GM12878 (cell line): Measurements from ENCODE around the gene IFNA14. TPM values are rescaled to one million over a fixed set of nuclear protein-coding genes. Genes with fewer than 3 reads are reported as not detected.

Source experiments
- ATAC-seq: fragments of 200-7000 bp; cut with Tn5 transposase; 3 replicates; pipeline ENCODE4 v1.9.1; 2020; ENCODE audit warnings: mild to moderate bottlenecking, moderate library complexity
- BruUV-seq: library from RNA; stranded (reverse); fragments of 400-500 nt; replicated peaks from 2 replicates; lab custom pipeline; 2021; lab: Mats Ljungman, UMichigan
- CTCF ChIA-PET: fragments of 300-600 bp; sonication (Branson Sonifier 250); formaldehyde crosslinking; extraction: SDS; loops from one replicate; lab custom pipeline; 2021; ENCODE audit warnings: inconsistent platforms; lab: Yijun Ruan, JAX
- POLR2A ChIA-PET: fragments of 350-600 bp; formaldehyde crosslinking; extraction: SDS; loops from one replicate; lab custom pipeline; 2021; ENCODE audit warnings: inconsistent platforms; lab: Charles Lee
- RAD21 ChIA-PET: fragments of 300-600 bp; sonication (Branson Sonifier 250); formaldehyde crosslinking; loops from one replicate; lab custom pipeline; 2023; ENCODE audit warnings: antibody characterized with exemption; ENCODE audit not compliant: unreplicated experiment; lab: Charles Lee
- SMC1A ChIA-PET: fragments of 300-600 bp; sonication (Branson Sonifier 250); formaldehyde crosslinking; loops from one replicate; lab custom pipeline; 2023; ENCODE audit not compliant: unreplicated experiment, uncharacterized antibody; lab: Charles Lee
- DNase-seq: peaks from one replicate; pipeline ENCODE4 v3.0.0-alpha.2; 2011; ENCODE audit warnings: low read depth, low spot score
- FAIRE-seq: peaks from 3 replicates; lab custom pipeline; 2011; peaks lifted over from hg19 to GRCh38; lab: Jason Lieb, UNC
- H2AFZ ChIP-seq: 2 replicates; pipeline ENCODE4 v1.6.0; 2011; ENCODE audit warnings: low read depth, low read length, control low read depth; ENCODE audit not compliant: control insufficient read depth
- H3K27ac ChIP-seq: 2 replicates; pipeline ENCODE4 v1.5.1; 2011; ENCODE audit warnings: control low read depth; ENCODE audit not compliant: control insufficient read depth, insufficient read depth
- H3K27me3 ChIP-seq, 2 experiments: replicated peaks in 1 of 2; 2 replicates each; pipeline versions ENCODE4 v1.6.0 to v1.6.1; 2011; ENCODE audit warnings: low read length in 1 of 2; ENCODE audit not compliant: control insufficient read depth in 2 of 2, insufficient read depth in 2 of 2
- H3K36me3 ChIP-seq, 2 experiments: 2 replicates each; pipeline ENCODE4 v1.5.1; 2011; ENCODE audit warnings: low read length in 1 of 2; ENCODE audit not compliant: control insufficient read depth in 2 of 2, insufficient read depth in 2 of 2
- H3K4me1 ChIP-seq: 2 replicates; pipeline ENCODE4 v1.6.1; 2011; ENCODE audit warnings: mild to moderate bottlenecking, low read length, moderate library complexity, mixed read lengths; ENCODE audit not compliant: control insufficient read depth, insufficient read depth
- H3K4me2 ChIP-seq: 2 replicates; pipeline ENCODE4 v1.6.0; 2011; ENCODE audit warnings: control low read depth; ENCODE audit not compliant: control insufficient read depth, insufficient read depth
- H3K4me3 ChIP-seq: fragments of 200-600 bp; sonication (generic); 2 replicates; pipeline ENCODE4 v1.5.1; 2016
- H3K79me2 ChIP-seq: 2 replicates; pipeline ENCODE4 v1.6.0; 2011; ENCODE audit warnings: low read length; ENCODE audit not compliant: control insufficient read depth, insufficient read depth
- H3K9ac ChIP-seq: 2 replicates; pipeline ENCODE4 v1.8.0; 2011; ENCODE audit warnings: low read length, control low read depth, mixed read lengths; ENCODE audit not compliant: control insufficient read depth, insufficient read depth
- H3K9me3 ChIP-seq: replicated peaks from 3 replicates; pipeline ENCODE4 v1.5.1; 2011; ENCODE audit warnings: mild to moderate bottlenecking, low read length; ENCODE audit not compliant: control insufficient read depth, insufficient read depth
- H4K20me1 ChIP-seq: 2 replicates; pipeline ENCODE4 v1.6.0; 2011; ENCODE audit not compliant: control insufficient read depth, insufficient read depth
- ESRRA ChIP-seq: IDR thresholded peaks from 2 replicates; pipeline ENCODE4 v1.6.1; 2012; ENCODE audit warnings: mild to moderate bottlenecking, low read length, improper control_type of control experiment
- IKZF1 ChIP-seq: fragments of 450-650 bp; conservative IDR thresholded peaks from 2 replicates; pipeline ENCODE4 v1.6.1; 2017; ENCODE audit warnings: antibody characterized with exemption, mild to moderate bottlenecking
- IKZF2 ChIP-seq, 2 experiments: fragments of 450-650 bp; IDR thresholded peaks; 2 replicates each; pipeline ENCODE4 v1.6.1; 2017; ENCODE audit warnings: mild to moderate bottlenecking in 2 of 2, moderate library complexity in 2 of 2
- KDM1A ChIP-seq: fragments of 200-600 bp; sonication (generic); IDR thresholded peaks from 2 replicates; pipeline ENCODE4 v1.6.1; 2016; ENCODE audit warnings: borderline replicate concordance
- MEF2B ChIP-seq: fragments of 450-650 bp; IDR thresholded peaks from 2 replicates; pipeline ENCODE4 v1.6.1; 2018; ENCODE audit warnings: mild to moderate bottlenecking, moderate library complexity; ENCODE audit not compliant: partially characterized antibody, poor library complexity, severe bottlenecking
- SPI1 ChIP-seq: IDR thresholded peaks from 2 replicates; pipeline ENCODE4 v1.6.1; 2011; ENCODE audit warnings: low read depth, mild to moderate bottlenecking, low read length, moderate library complexity, borderline replicate concordance; ENCODE audit not compliant: insufficient read depth
- STAT3 ChIP-seq: IDR thresholded peaks from 2 replicates; pipeline ENCODE4 v1.6.1; 2011; ENCODE audit warnings: low read depth, low read length, improper control_type of control experiment
- ZBTB33 ChIP-seq: fragments of 450-650 bp; IDR thresholded peaks from 2 replicates; pipeline ENCODE4 v1.6.1; 2017; ENCODE audit warnings: mild to moderate bottlenecking
- WGBS: methylation state at CpG from one replicate; pipeline ENCODE4 v1.1.6; 2016; ENCODE audit warnings: low lambda C conversion rate; ENCODE audit not compliant: insufficient replicate concordance, insufficient coverage; ENCODE audit errors: missing lambda C conversion rate; 5-methylcytosine and 5-hydroxymethylcytosine counted together
- in situ Hi-C: fragments of 300-500 bp; cut with MboI; formaldehyde crosslinking; loops from 9 replicates; pipeline ENCODE4 v1.14.3; 2018; ENCODE audit warnings: mixed read lengths
- intact Hi-C: fragments of 100-400 bp; cut with micrococcal nuclease; formaldehyde crosslinking; loops from one replicate; pipeline ENCODE4 v1.14.2; 2022; ENCODE audit not compliant: unreplicated experiment
- polyA plus RNA-seq, 11 experiments: library from polyadenylated mRNA; depleted of rRNA in 4 of 11; unstranded in 6 of 11; stranded (reverse) in 5 of 11; fragments of >200 nt; fragmentation: Nextera tagmentation in 4 of 11; fragmentation: Illumina TruSeq in 1 of 11; extraction: Ambion mirVana in 4 of 11; extraction: Trizol in 1 of 11; gene quantifications; 1 replicate in 1 of 11; 2 replicates in 10 of 11; pipeline versions ENCODE4 v1.2.1 to v1.2.3, GENCODE V29; 2011 to 2016; ENCODE audit warnings: inconsistent platforms in 2 of 11, missing spikeins in 2 of 11, low read depth in 1 of 11
- total RNA-seq, 4 experiments: library from RNA; depleted of rRNA in 3 of 4; stranded (reverse); fragments of >200 nt in 3 of 4; fragmentation: Illumina TruSeq in 1 of 4; extraction: Trizol in 1 of 4; gene quantifications; 2 replicates each; pipeline versions ENCODE4 v1.2.1 to v1.2.3, GENCODE V29; 2013 to 2021
- TF ChIP-seq, protein P1 (sequence below): fragments of 450-650 bp; IDR thresholded peaks from 2 replicates; pipeline ENCODE4 v1.6.1; 2016; ENCODE audit warnings: mild to moderate bottlenecking, moderate library complexity, borderline replicate concordance
- TF ChIP-seq, protein P2 (sequence below): fragments of 450-650 bp; IDR thresholded peaks from 2 replicates; pipeline ENCODE4 v1.6.1; 2018; ENCODE audit warnings: borderline replicate concordance, mild to moderate bottlenecking; ENCODE audit not compliant: partially characterized antibody

IFNA14 gene
- total and polyA plus RNA-seq, 10 of the 15 experiments (the other 5 are each of a cell fraction or from before 2014, with no cell fraction given) = not detected

DNA sequence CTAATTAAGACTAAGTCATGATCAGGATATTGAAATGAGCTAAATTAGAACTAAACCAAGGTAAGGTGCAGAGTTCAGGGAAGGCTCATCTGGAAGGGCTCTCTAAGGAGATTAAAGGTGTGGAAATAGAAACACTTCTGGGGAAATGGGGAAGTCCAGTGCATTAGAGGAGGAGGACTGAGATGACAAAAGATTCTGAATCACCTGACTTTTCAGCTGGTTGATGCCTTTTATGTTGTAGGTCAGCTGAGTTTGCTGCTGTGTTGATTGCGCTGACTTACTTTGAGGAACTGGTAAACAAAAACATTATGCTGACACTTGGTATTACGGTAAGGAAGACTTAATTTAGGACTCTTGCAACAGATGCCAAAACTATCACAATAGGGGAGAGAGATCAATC, 41.5 kb upstream of the IFNA14 start (continued):
- TF ChIP-seq, protein P1, sequence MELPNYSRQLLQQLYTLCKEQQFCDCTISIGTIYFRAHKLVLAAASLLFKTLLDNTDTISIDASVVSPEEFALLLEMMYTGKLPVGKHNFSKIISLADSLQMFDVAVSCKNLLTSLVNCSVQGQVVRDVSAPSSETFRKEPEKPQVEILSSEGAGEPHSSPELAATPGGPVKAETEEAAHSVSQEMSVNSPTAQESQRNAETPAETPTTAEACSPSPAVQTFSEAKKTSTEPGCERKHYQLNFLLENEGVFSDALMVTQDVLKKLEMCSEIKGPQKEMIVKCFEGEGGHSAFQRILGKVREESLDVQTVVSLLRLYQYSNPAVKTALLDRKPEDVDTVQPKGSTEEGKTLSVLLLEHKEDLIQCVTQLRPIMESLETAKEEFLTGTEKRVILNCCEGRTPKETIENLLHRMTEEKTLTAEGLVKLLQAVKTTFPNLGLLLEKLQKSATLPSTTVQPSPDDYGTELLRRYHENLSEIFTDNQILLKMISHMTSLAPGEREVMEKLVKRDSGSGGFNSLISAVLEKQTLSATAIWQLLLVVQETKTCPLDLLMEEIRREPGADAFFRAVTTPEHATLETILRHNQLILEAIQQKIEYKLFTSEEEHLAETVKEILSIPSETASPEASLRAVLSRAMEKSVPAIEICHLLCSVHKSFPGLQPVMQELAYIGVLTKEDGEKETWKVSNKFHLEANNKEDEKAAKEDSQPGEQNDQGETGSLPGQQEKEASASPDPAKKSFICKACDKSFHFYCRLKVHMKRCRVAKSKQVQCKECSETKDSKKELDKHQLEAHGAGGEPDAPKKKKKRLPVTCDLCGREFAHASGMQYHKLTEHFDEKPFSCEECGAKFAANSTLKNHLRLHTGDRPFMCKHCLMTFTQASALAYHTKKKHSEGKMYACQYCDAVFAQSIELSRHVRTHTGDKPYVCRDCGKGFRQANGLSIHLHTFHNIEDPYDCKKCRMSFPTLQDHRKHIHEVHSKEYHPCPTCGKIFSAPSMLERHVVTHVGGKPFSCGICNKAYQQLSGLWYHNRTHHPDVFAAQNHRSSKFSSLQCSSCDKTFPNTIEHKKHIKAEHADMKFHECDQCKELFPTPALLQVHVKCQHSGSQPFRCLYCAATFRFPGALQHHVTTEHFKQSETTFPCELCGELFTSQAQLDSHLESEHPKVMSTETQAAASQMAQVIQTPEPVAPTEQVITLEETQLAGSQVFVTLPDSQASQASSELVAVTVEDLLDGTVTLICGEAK = no peak
- TF ChIP-seq ESRRA (no peak), KDM1A (no peak)

DNA sequence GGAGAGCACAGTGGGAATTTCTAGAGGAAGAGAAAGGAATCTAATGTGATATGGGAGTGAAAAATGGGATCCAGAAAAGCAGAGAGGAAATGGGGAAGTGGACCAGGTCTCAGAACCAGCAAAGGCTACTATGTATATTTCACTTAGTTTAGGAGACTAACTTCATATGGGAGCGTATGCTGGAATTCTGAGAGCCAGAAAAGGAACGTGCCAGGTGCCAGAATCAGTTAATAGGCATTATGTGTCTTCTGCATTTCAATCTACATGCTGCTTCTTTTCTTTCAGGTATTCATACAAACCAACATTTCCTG, 28.5 kb upstream of the IFNA14 start:
- ChIA-PET SMC1A (interaction anchor here (1.3 to 5.3 kb wide), 4 partner anchors 14 to 61 kb away, joined by 4 to 30 read pairs (median 7); no protein-coding TSS in a partner anchor), RAD21 (interaction anchor here (1.0 to 1.9 kb wide), 3 partner anchors 16 to 27 kb away, joined by 3 to 13 read pairs (median 4); no protein-coding TSS in a partner anchor), CTCF (interaction anchor here (0.7 to 2.4 kb wide), 6 partner anchors 12 to 166 kb away, joined by 3 to 16 read pairs (median 6); no protein-coding TSS in a partner anchor), POLR2A (no interaction called here)
- FAIRE-seq (no peak), DNase-seq (no peak), ATAC-seq (no peak)
- Histone ChIP-seq H2AFZ (no peak overlapping the region), H3K4me3 (no peak overlapping the region), H3K79me2 (no peaks in the 10 kb centered on the region), H3K4me1 (peaks cover 3% of the 10 kb centered on the region; the same call in 1 of the 2 replicates), H3K9me3 (no peaks in the 10 kb centered on the region; the same call in 2 of the 3 replicates), H3K27ac (no peak overlapping the region), H3K27me3 (no peaks in the 10 kb centered on the region; a peak in 1 of 4 replicates), H3K9ac (no peak overlapping the region), H3K4me2 (peak overlapping the region; percentile 13), H4K20me1 (no peaks in the 10 kb centered on the region), H3K36me3 (no peaks in the 10 kb centered on the region)
- WGBS = 42% methylated on average over 2 of the region's 2 CpGs
- in situ Hi-C loops = no loop called here
- TF ChIP-seq MEF2B (peak; percentile 5), ZBTB33 (no peak), SPI1 (peak; percentile 64), IKZF2 (IDR thresholded peaks at IDR 0.05) (peak in 1 of 2 experiments; percentile 34; a peak in 1 of 4 replicates), IKZF1 (peak; percentile 29; the same call in 1 of the 2 replicates), STAT3 (no peak)
- TF ChIP-seq, protein P2, sequence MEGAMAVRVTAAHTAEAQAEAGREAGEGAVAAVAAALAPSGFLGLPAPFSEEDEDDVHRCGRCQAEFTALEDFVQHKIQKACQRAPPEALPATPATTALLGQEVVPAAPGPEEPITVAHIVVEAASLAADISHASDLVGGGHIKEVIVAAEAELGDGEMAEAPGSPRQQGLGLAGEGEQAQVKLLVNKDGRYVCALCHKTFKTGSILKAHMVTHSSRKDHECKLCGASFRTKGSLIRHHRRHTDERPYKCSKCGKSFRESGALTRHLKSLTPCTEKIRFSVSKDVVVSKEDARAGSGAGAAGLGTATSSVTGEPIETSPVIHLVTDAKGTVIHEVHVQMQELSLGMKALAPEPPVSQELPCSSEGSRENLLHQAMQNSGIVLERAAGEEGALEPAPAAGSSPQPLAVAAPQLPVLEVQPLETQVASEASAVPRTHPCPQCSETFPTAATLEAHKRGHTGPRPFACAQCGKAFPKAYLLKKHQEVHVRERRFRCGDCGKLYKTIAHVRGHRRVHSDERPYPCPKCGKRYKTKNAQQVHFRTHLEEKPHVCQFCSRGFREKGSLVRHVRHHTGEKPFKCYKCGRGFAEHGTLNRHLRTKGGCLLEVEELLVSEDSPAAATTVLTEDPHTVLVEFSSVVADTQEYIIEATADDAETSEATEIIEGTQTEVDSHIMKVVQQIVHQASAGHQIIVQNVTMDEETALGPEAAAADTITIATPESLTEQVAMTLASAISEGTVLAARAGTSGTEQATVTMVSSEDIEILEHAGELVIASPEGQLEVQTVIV = no peak
- intact Hi-C loops = no loop called here
- BruUV-seq = no TSS peak
